GM23248 (cell line): ENCODE data around the gene ENAH.

Experiments
- EZH2 ChIP-seq: fragments of 200-600 bp; sonication (generic); IDR thresholded peaks from 2 replicates; pipeline ENCODE4 v1.6.1; 2018; ENCODE audit warnings: antibody characterized with exemption, mild to moderate bottlenecking; ENCODE audit not compliant: insufficient read depth, poor library complexity, severe bottlenecking
- EZH2phosphoT487 ChIP-seq: fragments of 200-600 bp; sonication (generic); IDR thresholded peaks from 2 replicates; pipeline ENCODE4 v1.6.1; 2018; ENCODE audit warnings: antibody characterized with exemption, moderate library complexity, mild to moderate bottlenecking, low read depth; ENCODE audit not compliant: insufficient read depth

DNA sequence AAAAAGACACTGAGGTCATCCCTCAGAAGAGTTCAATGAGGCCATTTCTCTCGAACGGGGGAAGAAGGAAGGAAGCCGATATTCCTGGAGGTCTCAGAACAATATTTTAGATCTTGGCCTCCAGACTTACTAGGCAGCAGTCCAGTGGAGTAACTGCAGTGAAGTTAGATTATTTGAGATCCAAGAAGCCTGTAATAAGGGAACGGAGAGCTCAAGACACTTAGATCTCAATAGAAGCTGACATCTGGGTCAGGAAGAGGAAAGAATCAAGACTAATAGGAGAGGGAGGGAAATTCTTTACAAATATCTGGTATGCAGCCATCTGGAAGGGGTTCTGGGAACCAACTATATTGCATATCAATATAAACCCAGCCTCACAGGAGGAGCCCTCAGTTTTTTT lies 13.6 kb upstream of the ENAH start:
- no peak for TF ChIP-seq EZH2phosphoT487
- no peak for TF ChIP-seq EZH2
